ENCODE measurements around the gene SLAMF1.

Gene SLAMF1

DNA sequence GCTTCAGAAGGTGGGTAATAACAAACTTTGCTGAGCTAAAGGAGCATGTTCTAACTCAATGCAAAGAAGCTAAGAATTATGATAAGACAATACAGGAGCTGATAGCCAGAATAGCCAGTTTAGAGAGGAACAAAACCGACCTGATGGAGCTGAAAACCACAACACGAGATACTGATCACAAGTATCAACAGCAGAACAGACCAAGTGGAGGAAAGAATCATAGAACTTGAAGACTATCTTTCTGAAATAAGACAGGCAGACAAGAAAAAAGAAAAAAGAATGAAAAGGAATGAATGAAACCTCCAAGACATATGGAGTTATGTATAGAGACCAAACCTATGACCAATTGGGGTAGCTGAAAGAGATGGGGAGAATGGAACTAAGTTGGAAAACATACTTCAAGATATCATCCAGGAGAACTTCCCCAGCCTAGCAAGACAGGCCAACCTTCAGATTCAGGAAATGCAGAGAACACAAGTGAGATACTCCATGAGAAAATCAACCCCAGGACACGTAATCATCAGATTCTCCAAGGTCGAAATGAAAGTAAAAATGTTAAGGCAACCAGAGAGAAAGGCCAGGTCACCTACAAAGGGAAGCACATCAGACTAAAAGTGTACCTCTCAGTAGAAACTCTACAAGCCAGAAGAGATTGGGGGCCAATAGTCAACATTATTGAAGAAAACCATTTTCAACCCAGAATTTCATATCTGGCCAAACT is 88.0 kb downstream of the SLAMF1 start:
- no peak for DNase-seq
